B cell (primary cell): ENCODE results near the gene ERBB4.

Experiments used
- CTCF ChIP-seq: fragments of 200-600 bp; IDR thresholded peaks from one replicate; pipeline ENCODE4 v1.8.0; 2022; ENCODE audit warnings: antibody characterized with exemption, mild to moderate bottlenecking
- EZH2 ChIP-seq: IDR thresholded peaks from 2 replicates; pipeline ENCODE4 v1.6.1; 2012; ENCODE audit warnings: borderline replicate concordance, low read depth, mild to moderate bottlenecking, moderate library complexity, low read length; ENCODE audit not compliant: insufficient read depth, poor library complexity, severe bottlenecking

DNA sequence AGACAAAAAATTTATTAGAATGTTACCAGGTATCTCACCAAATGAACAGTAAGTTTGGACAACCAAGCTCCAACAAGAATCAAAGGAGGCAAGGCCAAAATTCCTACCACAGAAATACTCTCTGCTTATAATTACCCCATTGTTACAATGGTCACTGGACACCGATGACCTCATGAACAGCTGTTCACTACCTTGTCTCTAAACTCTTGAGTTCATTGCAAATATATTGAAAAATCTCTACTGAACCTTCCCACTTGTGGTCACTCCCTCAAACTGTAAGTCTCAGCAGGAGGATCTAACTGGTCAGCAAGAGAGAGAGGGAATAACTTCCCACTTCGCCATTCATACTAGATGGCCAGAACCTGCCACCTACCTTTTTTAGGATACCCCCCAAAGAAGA, 50.0 kb downstream of the ERBB4 start:
- TF ChIP-seq CTCF (no peak), EZH2 (no peak)
